Measurements from ENCODE around the gene PGAP6.

DNA sequence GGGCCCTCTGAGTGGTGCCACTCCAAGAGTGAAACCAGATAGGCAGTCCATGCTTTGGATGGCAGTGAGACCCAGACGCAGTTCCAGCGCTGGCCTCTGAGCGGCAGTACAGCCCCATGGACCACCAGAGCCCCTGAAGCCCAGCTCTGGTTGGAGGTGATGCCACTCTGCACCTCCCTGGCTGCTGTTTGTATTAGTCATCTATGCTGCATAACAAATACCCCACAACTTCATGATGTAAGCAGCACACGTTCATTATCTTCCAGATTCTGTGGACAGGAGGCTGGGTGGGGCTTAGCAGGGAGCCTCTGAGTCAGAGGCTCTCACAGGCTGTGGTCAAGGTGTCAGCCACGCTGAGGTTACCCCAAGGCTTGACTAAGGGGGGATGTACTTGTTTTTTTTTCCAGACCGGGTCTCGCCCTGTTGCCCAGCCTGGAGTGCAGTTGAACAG lies 10.1 kb upstream of the PGAP6 start:
- TF ChIP-seq, protein P1, sequence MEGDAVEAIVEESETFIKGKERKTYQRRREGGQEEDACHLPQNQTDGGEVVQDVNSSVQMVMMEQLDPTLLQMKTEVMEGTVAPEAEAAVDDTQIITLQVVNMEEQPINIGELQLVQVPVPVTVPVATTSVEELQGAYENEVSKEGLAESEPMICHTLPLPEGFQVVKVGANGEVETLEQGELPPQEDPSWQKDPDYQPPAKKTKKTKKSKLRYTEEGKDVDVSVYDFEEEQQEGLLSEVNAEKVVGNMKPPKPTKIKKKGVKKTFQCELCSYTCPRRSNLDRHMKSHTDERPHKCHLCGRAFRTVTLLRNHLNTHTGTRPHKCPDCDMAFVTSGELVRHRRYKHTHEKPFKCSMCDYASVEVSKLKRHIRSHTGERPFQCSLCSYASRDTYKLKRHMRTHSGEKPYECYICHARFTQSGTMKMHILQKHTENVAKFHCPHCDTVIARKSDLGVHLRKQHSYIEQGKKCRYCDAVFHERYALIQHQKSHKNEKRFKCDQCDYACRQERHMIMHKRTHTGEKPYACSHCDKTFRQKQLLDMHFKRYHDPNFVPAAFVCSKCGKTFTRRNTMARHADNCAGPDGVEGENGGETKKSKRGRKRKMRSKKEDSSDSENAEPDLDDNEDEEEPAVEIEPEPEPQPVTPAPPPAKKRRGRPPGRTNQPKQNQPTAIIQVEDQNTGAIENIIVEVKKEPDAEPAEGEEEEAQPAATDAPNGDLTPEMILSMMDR (IDR thresholded peaks at IDR 0.05): peak; percentile 16 to 59 (median 52)
- TF ChIP-seq POLR2A (IDR thresholded peaks at IDR 0.05): no peak
